Rectal smooth muscle tissue (tissue), 1 donor: Measurements from ENCODE around the gene CHST1.

Experiments
- H3K27ac ChIP-seq: one replicate; pipeline ENCODE4 v1.7.0; 2013; ENCODE audit warnings: low read depth, low read length, inconsistent platforms
- H3K27me3 ChIP-seq: one replicate; pipeline ENCODE4 v1.7.0; 2013; ENCODE audit warnings: low read length; ENCODE audit not compliant: control insufficient read depth, insufficient read depth
- H3K36me3 ChIP-seq: one replicate; pipeline ENCODE4 v1.7.0; 2013; ENCODE audit warnings: low read length; ENCODE audit not compliant: control insufficient read depth, insufficient read depth
- H3K4me1 ChIP-seq: one replicate; pipeline ENCODE4 v1.7.0; 2013; ENCODE audit warnings: low read length; ENCODE audit not compliant: control insufficient read depth, insufficient read depth
- H3K4me3 ChIP-seq: one replicate; pipeline ENCODE4 v1.7.0; 2013; ENCODE audit warnings: low read length
- H3K9ac ChIP-seq: one replicate; pipeline ENCODE4 v1.7.0; 2013; ENCODE audit warnings: low read length

The CHST1 gene

DNA sequence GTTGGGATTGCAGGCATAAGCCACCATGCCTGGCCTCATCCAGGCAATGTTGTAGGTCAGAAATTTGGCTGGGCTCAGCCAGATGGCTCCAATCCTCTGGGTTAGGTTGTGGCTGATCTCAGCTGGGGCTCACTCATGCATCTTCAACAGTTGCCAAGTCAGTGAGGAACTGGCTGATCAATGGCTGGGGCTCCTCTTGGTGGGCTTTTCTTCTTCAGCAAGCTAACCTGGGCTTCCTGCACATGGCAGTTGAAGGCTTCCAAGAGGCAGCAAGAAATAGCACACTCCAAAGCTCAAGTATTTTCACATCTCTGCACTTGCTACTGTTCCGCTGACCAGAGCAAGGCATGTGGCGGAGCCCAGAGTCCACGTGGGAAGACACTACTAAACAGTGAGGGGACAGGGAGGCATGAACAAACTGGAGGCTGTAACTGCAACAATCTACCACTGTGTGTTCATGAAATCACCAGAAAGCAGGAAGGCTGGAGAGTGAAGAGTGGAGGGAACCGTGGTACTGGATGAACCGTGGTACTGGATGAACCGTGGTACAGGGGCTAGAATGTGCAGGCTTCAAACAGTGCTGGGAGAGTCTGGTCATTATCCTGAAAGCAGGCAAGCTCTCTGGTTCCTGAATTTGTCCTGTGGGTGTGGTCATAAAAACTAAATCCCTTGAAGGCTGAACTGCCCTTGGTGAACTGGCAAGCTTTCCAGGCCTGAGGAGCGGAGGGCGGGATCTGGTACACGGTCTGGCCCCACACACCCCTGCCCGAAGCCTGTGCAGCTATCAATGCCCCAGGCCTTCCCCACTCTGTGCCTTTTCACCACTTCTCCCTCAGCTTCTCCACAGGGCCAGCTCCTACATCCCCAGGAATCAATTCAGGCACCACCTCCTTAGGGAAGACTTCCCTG lies 20.2 kb downstream of the CHST1 start:
- H3K27me3 ChIP-seq, result no peaks in the 10 kb centered on the region
- no peaks in the 10 kb centered on the region for H3K36me3 ChIP-seq
- no peaks in the 10 kb centered on the region for H3K4me1 ChIP-seq
- no peak overlapping the region for H3K27ac ChIP-seq
- H3K9ac ChIP-seq, result no peak overlapping the region
- H3K4me3 ChIP-seq, result no peak overlapping the region

DNA sequence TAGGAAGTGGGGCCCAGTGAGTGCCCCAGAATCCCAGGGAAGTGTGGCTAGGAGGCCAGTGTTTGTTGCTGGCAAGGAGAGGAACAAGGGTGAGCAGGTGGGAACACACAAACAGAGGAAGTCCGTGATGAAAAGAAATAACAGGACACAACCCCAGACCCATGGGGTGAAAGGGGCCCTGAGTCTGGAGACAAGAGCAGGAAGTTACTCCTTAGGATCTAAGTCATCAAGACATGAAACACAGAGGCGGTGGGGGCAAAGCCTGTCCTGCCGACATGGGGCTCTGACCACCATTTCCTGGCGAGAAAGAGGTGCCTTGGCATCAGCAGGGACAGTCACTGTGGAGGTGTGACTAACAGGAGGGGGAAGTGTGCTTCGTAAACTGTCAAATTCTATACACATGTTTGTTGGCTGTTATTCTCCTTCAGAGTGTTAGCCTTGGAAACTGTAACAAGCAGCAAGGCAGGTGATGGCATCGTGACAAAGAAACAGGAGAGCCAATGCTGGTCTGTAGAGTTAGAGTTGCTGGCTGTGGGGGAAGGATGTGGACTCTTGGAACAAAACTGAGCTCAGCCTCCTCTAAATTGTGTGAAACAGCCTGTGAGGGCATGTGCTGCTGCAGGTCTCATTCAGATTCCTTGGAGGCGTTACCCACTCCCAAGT lies 21.7 kb downstream of the CHST1 start:
- Histone ChIP-seq H3K4me1 (no peaks in the 10 kb centered on the region), H3K36me3 (no peaks in the 10 kb centered on the region), H3K4me3 (no peak overlapping the region), H3K9ac (no peak overlapping the region), H3K27me3 (no peaks in the 10 kb centered on the region), H3K27ac (no peak overlapping the region)

DNA sequence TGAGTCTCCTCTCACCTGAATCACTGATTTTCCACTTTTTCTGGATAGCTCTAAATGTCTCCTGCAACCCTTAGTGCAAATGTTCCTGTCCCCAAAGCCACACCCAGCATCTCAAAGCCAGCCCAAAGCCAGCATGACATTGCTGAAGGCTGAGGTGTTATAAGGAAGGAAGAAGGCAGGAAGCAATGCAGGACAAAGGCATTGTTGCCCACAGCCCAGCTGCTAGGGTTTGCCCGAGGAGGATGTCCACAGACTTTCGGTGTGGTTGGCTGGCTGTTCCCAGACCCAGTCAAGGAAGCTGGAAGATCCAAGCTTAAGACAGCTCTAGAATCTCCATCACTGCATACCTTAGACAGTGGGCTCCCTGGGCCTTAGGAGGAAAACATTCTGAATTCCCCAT lies 23.5 kb downstream of the CHST1 start:
- H3K4me3 ChIP-seq, result no peak overlapping the region
- no peak overlapping the region for H3K9ac ChIP-seq
- no peak overlapping the region for H3K27ac ChIP-seq
- H3K4me1 ChIP-seq, result no peaks in the 10 kb centered on the region
- no peaks in the 10 kb centered on the region for H3K27me3 ChIP-seq
- no peaks in the 10 kb centered on the region for H3K36me3 ChIP-seq

DNA sequence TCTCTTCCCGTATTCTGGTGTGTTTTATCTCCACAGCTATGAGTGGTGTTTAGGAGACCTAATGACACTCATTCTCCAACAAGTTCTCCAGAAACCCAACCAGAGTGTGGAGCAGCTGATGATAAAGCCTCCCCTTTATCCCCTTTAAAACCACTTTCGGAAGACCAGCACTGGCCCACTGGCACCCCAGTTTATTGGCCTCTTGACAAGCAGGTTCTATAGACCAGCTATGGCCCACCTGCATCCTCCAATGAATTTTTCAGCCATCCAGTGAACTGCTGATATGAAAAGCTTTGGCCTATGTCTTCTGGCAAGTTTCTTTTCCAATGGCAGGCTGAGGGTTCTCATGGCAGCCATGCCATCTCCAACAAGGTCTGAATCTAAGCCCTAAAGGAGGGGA lies 27.4 kb downstream of the CHST1 start:
- Histone ChIP-seq H3K27me3 (no peaks in the 10 kb centered on the region), H3K4me3 (no peak overlapping the region), H3K27ac (no peak overlapping the region), H3K36me3 (no peaks in the 10 kb centered on the region), H3K9ac (no peak overlapping the region), H3K4me1 (no peaks in the 10 kb centered on the region)

DNA sequence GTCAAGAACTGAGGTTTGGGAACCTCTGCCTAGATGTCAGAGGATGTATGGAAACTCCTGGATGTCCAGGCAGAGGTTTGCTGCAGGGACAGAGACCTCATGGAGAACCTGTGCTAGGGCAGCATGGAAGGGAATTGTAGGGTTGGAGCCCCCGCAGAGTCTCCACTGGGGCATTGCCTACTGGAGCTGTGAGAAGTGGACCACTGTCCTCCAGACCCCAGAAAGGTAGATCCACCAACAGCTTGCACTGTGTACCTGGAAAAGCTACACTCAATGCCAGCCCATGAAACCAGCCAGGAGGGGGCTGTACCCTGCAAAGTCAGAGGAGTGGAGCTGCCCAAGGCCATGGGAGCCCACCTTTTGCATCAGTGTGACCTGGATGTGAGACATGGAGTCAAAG lies 29.5 kb downstream of the CHST1 start:
- no peaks in the 10 kb centered on the region for H3K4me1 ChIP-seq
- H3K27me3 ChIP-seq, result no peaks in the 10 kb centered on the region
- no peaks in the 10 kb centered on the region for H3K36me3 ChIP-seq
- no peak overlapping the region for H3K9ac ChIP-seq
- no peak overlapping the region for H3K27ac ChIP-seq
- no peak overlapping the region for H3K4me3 ChIP-seq

DNA sequence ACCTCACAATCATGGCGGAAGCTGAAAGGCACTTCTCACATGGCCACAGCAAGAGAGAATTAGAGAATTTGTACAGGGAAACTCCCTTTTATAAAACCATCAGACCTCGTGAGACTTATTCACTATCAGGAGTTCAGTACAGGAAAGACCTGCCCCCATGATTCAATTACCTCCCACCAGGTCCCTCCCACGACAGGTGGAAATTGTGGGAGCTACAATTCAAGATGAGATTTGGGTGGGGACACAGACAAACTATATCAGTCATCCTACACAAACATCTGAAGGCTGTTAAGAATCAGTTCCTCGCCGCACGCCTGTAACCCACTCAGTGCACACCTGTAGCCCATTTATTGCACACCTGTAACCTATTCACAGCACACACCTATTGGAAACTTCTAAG lies 39.8 kb downstream of the CHST1 start:
- no peaks in the 10 kb centered on the region for H3K36me3 ChIP-seq
- no peak overlapping the region for H3K9ac ChIP-seq
- no peaks in the 10 kb centered on the region for H3K4me1 ChIP-seq
- no peaks in the 10 kb centered on the region for H3K27me3 ChIP-seq
- no peak overlapping the region for H3K4me3 ChIP-seq
- H3K27ac ChIP-seq, result no peak overlapping the region

DNA sequence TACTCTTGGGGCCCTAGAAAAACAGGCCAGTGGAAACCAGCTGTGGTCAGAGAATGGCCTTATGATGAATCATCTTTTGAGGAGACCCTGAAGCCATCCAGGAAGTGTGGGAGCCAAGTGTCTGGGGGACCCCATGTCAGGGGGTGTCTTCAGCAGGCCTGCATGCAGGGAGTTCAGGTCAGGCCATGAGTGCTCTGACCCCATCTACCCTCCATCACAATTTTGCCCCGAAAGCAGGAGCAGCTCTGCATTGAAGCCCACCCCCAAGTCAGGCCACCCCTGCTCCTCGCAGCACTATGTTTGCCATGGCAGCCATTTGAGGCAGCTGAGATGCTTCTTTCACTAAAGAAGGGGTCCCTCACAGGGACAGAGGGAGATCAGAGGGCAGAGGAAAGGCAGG lies 41.3 kb downstream of the CHST1 start:
- peaks cover 2% of the 10 kb centered on the region for H3K27me3 ChIP-seq
- no peak overlapping the region for H3K9ac ChIP-seq
- no peak overlapping the region for H3K4me3 ChIP-seq
- H3K36me3 ChIP-seq, result no peaks in the 10 kb centered on the region
- no peaks in the 10 kb centered on the region for H3K4me1 ChIP-seq
- no peak overlapping the region for H3K27ac ChIP-seq

DNA sequence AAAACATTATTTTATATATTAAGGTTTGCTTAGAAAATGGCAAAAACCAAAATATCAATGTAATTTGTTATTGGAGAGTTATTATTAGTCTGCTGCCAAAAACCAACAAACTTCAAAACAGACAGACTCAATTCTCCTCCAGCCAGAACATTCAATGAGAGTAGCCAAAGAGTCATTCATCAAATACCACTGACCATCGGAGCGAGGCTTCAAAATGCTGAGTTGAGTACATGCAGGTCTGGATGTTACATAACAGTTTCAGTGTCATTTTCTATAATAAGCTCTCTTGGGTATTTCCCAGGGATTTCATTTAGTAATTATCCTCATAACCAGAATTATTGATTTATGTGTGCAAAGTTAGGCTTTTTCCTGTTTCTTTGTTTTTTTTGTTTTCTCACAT lies 42.6 kb downstream of the CHST1 start:
- Histone ChIP-seq H3K36me3 (no peaks in the 10 kb centered on the region), H3K4me1 (no peaks in the 10 kb centered on the region), H3K9ac (no peak overlapping the region), H3K27me3 (peaks cover 2% of the 10 kb centered on the region), H3K4me3 (no peak overlapping the region), H3K27ac (no peak overlapping the region)

DNA sequence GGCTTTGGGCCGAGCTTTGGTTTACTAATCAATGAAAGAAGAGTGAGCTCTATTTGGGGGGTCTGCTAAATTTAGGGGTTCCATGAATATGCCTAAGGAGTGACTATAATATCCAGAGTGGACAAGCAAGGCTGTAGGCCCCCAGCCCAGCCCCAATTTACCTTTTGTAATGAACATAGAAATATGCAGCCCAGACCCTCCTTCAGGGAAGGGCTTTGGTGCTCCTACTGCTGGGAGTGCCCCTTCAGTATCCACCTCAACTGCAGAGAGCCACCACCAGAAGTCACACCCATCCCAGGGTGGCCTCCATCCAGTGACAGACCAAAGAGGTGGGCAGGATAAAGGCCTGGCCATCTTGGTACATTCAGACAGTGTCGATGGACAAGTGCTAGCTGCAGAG lies 43.1 kb downstream of the CHST1 start:
- no peak overlapping the region for H3K4me3 ChIP-seq
- no peaks in the 10 kb centered on the region for H3K4me1 ChIP-seq
- no peak overlapping the region for H3K27ac ChIP-seq
- H3K27me3 ChIP-seq, result peaks cover 2% of the 10 kb centered on the region
- no peaks in the 10 kb centered on the region for H3K36me3 ChIP-seq
- no peak overlapping the region for H3K9ac ChIP-seq

DNA sequence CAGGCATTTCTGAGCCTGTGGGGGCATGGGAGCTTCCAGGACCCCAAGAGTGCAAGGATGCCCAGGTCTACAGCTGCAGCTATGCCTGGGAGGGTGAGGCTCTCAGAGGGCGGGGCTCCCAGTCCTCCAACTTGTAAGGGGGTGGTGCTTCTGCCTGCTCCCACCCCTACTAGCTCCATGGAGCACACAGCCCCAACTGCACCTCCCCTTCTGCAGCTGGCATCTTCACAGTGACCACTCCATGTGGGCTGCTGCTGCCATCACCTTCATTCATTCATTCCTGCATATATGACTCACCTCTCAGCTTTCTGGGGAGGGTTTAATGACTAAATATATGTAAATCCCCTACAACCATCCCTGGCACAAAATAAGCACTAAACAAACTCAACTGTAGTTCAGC lies 43.8 kb downstream of the CHST1 start:
- no peaks in the 10 kb centered on the region for H3K36me3 ChIP-seq
- no peak overlapping the region for H3K4me3 ChIP-seq

DNA sequence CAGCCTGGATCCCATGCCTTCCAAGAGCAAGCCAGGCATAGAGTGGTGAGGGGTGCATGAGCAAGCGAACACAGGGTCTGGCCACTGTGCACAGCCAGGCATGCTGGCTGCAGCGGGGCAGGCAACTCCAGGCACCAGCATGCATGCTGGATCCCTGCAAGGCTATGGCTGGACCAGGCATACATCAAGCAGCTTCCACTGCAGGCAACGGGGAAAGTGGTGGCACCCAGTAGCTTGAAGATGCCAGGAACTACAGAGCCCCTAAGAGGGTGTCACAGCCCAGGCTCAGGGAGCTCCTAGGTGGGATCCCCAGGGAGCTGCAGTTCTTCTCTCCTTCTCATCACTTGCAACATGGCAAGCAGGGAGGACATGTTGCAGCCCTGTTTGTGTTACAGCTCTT lies 45.2 kb downstream of the CHST1 start:
- Histone ChIP-seq H3K27me3 (peaks cover 2% of the 10 kb centered on the region), H3K9ac (no peak overlapping the region), H3K4me1 (no peaks in the 10 kb centered on the region), H3K4me3 (no peak overlapping the region), H3K36me3 (no peaks in the 10 kb centered on the region), H3K27ac (no peak overlapping the region)

More for the DNA sequence above, 43.8 kb downstream of the CHST1 start:
- H3K27me3 ChIP-seq, result peaks cover 2% of the 10 kb centered on the region
- no peak overlapping the region for H3K9ac ChIP-seq
- no peak overlapping the region for H3K27ac ChIP-seq
- H3K4me1 ChIP-seq, result no peaks in the 10 kb centered on the region

DNA sequence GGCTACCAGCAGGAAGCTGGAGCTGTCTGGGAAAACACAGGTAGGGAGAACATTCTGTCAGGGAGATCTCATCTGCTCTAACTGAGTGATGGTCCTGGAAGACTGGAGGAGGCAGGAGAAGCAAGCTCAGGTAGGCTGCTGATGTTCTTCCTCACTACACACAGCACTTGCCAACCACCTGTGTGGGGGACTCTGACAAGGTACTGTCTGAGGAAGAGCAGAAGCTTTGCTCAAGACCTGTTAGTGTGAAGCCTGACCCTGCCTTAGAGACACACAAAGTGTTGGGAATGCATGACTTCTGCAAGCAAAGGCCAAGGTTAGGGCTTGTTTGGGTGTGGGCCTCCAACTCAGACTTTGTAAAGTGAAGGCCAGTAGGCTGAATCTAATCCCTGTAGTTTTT lies 46.5 kb downstream of the CHST1 start:
- H3K27me3 ChIP-seq, result peaks cover 2% of the 10 kb centered on the region
- H3K4me3 ChIP-seq, result no peak overlapping the region
- no peaks in the 10 kb centered on the region for H3K36me3 ChIP-seq
- H3K9ac ChIP-seq, result no peak overlapping the region
- no peak overlapping the region for H3K27ac ChIP-seq
- no peaks in the 10 kb centered on the region for H3K4me1 ChIP-seq
